GM19467 (cell line): ENCODE measurements around the gene GPRC5A.

Experiments
- ATAC-seq: cut with Tn5 transposase; IDR thresholded peaks from one replicate; pipeline ENCODE4 v1.9.1; 2021; ENCODE audit warnings: mild to moderate bottlenecking, moderate library complexity; ENCODE audit not compliant: unreplicated experiment

Gene GPRC5A

DNA sequence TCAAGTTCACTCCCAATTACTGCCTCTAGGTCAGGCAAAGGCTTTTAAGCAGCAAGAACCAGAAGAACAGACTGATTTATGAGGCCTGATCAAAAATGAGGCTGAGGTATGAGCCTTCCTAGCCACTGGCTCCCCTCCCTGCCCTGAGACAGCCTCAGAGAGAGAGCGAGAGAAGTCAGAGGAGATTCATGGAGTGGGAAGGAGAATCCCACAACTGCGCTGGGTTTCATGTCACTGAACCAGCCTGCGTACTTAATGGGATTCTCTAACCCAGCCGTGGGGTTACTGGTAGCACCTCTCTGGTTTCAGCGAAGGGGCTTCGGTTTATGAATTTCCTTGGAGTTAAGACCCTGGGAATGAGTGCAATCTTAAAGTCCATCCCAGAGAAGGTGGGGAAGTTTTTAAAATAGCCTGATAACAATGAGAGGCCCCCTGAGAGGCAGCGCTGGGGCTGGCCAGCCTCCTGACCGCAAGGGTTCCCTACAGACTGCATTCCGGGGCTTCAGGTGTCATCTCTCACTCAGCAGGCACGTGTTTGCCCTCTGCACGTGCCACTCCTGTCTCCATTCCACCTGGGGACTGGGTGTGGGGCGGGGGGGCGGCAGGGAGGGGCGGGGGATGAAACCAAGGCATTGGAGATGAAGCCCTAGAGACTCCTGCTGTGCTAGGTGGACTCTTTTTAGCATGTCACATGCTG, 6.1 kb upstream of the GPRC5A start:
- no peak for ATAC-seq

DNA sequence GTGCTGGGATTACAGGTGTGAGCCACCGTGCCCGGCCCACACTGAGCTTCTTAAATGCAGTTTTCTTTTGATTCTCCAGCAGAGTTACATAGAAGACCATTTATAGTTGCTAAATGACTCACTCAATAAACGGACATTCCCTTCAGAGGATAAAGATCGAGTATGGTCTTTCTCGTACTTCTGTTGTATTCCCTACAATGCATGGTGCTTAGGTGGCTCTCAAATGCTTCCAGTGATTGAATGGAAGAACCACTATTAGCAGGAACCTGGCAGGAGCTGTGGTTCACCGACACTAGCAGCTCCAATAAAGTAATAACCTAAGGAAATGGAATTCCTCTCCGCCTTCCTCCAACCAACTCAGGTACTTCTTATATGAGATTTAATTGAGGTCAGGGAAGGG, 3.9 kb upstream of the GPRC5A start:
- ATAC-seq: no peak

DNA sequence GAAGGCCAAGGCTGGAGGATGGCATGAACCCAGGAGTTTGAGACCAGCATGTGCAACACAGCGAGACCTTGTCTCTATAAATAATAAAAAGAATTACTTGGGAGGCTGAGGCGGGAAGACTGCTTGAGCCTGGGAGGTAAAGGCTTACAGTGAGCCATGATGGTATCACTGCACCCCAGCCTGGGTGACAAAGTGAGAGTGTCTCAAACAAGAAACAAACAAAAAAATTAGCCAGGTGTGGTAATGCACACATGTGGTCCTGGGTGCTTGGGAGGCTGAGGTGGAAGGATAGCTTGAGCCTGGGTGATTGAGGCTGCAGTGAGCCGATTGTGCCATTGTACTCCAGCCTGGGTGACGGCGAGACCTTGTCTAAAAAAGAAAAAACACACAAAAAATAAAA, 1.7 kb upstream of the GPRC5A start:
- ATAC-seq: no peak

DNA sequence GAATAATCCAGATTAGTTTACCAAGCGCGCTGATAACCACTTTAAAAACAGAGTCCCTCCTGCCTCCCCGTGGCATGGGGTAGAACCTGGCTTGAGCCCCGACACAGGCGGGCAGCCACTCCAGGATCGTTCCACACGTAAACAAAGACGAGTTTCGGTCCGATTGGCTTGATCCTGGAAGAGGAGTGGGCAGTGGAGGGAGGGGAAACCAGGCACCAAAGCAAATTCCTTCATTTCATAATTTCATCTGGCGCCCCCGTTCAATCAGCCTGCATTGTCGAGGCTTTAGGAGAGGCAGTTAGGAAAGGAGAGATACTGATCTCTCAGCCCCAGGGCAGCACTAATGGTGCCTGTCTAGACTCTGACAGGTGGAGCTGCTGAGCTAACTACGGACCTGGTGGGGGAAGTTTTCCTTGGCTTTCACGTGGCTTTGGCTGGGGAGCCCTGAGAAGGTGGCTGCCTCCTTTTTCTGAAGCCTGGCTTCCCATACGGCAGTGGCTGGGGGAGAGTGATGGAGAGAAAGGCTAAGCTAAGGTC, 751 bp upstream of the GPRC5A start:
- ATAC-seq: no peak

DNA sequence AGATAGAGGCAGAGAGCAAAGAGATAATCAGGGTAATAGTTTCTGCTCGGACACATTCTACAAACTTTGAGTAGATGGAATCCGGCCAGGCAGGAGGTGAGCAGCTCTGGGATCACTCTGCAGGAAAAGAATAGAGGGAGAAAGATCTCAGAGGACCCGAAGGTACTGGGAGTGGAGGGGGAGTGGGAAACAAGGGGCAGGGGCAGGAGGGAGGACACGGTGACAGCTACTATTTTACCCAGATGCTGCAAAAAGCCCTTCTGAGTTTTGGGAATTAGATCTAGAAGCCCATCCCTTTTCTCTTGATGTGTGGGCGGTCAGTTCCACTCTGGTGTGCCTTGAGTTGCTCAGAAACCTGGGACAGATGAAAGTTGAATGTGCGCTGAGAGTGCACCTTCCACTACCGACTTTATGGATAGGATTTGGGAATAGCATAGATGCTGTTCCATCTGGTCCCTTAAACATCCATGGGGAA, 556 bp downstream of the GPRC5A start:
- no peak for ATAC-seq

DNA sequence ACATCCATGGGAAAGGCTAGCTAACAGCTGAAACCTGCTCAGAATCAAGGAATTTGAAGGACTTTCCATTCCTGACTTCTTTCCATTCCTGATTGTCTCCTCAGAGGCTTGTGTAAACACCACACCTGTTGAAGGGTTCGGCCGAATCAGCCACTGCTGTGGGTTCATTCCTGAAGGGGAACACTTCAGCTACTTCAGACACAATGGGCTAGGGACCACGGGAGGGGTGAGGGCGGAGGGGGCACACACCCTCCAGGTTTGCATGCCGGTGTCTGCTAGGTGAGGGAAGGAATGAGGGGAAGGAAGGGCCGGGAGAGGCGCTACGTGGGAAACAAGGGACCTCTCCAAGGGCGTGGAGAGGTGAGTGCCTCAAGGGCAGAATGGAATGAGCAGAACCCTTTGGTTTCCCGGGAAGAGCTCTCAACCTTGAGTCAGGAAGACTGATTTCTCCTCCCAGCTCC, 1.3 kb downstream of the GPRC5A start:
- ATAC-seq: no peak

DNA sequence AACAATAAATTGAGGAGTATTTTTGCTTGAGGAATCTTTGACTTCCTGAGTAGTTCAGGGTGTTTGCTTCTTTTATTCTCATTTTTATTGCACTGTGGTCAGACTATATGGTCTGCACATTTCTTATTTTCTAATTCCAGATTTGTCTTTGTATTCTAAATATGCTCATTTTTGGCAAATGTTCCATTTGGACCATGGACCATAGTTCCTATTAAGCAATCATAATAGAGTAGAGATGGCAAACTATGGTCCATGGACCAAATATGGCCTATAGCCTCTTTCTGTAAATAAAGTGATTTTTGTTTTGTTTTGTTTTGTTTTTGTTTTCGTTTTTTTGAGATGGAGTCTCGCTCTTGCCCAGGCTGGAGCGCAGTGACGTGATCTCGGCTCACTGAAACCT, 2.1 kb downstream of the GPRC5A start:
- no peak for ATAC-seq

DNA sequence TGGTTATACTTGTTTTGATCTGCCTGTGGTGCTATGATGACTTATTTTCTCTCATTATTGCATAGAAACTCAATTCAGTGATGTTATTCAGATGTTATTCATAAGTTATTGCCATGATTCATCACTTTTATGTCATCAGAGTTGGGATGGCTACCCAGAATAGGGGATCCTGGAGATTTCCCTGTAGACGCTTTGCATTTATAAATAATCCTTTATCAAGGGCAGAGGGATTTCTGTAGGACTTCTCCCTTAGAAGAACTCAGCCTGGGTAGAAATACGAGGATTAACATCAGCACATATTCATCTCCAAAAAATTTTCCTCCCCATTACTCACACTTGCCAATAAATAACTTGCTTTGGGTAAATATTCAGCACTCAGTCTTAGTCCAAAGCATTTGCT, 4.9 kb downstream of the GPRC5A start:
- ATAC-seq: no peak

DNA sequence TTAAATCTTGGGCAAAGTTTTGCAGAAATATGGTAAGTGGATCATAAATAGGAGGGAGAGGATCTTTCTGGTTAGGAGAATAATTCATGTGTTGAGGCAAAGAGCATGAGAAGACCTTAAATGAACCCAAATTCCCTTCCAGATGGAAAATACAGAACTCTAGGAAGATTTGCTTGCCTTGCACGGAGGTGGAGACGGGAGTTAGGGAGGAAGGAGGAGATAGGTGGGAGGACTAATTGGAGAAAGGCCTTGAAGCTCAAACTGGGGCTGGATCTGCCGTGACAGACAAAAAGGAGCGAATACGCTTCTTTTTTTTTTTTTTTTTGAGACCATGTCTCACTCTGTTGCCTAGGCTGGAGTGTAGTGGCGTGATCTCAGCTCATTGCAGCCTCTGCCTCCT, 5.9 kb downstream of the GPRC5A start:
- ATAC-seq: no peak

DNA sequence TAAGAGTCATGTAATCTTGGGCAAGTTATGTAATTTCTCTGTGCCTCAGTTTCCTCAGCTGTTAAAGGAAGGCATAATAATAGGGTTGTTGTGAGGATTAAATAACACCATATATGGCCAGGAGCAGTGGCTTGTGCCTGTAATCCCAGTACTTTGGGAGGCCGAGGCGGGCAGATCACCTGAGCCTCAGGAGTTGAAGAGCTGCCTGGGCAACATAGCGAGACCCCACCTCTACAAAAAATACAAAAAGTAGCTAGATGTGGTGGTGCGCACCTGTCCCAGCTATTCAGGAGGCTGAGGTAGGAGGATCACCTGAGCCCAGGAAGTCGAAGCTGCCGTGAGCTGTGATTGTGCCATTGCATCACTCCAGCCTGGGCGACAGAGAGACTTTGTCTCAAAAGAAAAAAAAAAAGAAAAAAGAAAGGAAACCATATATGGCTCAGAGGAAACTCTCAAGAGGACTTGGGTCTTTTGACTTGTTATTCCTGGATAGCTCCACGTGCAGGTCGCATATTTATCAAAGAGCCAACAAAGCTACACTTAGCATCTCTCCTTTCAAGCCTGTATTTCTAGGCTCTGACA, 6.9 kb downstream of the GPRC5A start:
- ATAC-seq: no peak

DNA sequence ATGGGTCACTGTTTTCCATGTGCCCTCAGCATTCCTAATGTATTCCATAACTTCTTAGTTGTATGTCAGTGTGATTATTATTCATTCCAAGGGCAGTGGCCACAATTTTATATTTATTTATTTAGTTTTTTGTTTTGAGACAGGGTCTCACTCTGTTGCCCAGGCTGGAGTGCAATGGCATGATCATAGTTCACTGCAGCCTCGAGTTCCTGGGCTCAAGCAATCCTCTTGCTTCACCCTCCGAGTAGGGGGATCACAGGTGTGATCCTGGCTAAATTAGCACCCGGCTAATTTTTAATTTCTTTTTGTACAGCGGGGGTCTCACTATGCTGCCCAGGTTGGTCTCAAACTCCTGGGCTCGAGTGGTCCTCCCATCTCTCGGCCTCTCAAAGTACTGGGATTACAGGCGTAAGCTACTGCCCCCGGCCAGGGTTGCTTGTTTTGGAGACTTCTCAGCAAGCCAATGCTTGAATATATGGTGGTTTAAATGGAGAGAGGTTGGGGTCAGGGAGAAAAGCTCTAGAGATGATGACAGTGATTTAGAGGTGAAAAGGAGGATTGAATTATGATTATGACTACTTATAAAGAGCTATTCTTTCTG, 7.6 kb downstream of the GPRC5A start:
- no peak for ATAC-seq

DNA sequence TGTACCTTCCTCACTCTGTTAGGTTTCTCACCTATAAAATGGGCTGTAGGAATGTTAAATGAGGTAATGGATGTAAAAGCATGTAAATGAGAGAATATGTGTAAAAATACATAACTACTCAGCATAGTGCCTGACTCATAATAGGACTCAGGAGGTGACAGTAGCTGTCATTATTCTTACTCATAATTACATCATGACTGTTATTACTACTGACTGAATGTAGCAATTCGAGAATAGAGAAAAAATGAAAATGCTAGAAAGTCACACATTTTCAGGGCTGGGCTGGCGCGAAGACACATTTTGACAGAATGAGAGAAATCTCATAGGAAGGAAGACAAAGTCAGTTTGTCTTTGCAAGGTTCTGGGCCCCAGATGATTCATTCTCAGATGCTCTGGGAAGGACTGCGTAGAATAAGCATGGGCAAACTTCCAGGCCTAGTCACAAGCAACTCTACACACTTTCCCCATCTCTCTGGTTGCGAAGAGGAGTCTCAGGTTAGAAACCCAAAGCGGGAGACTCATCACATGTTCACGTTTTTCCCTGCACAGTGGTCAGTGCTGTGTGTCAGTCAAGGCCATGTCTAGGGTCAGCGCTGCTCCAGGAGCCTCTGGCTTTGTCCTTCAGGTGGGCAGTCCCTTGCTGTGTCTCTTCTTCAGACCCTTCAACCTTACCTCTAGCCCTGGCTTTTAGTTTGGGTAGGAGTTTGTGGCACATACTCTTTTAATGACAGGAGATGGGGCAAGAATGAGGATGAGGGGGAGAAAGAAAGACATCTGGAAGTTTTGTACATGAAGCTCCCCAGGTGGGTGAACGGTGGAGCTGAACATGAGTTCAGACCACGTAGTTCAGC, 8.4 kb downstream of the GPRC5A start:
- ATAC-seq: no peak

DNA sequence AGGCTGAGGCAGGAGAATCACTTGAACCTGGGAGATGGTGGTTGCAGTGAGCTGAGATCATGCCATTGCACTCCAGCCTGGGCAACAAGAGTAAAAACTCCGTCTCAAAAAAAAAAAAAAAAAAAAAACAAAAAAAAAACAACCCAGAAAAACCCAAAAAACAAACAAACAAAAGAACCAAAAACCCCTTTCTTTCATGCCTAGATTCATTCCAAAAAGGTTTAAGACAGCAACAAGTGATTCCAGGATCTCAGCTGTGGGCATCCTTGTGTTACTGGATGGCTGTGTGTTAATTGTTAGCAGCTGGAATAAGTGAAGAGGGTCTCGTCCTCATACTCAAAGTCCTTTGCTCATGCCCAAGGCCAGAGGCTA, 9.4 kb downstream of the GPRC5A start:
- ATAC-seq: no peak

DNA sequence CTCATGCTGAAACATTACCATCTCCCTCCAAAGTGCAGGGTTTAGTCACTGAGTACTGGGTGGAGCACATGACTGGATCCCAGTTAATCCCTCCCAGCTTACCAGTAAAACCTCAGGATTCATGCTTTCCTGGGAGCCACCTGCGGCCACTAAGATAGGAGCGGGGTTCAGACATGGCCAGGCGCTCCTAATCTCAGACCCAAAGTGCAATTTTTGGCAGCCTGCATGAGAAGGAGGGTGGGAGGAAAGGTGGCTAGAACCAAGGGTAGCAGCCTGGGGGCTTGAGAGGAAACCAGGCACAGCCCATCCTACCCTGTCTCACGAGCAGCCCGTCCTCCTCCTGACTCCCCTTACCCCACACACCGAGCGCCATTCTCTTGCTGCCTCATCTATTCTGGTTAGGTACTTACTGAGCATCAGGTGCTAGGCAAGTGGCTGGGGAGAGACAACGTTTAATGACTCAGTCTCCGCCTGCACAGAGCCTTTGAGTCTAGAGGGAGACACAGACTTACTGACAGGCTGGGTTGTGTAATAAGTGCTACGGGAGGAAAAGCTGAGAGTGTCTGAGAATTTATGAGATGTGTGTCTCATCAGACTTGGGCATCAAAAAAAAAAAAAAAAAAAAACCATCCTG, 9.9 kb downstream of the GPRC5A start:
- ATAC-seq: no peak

DNA sequence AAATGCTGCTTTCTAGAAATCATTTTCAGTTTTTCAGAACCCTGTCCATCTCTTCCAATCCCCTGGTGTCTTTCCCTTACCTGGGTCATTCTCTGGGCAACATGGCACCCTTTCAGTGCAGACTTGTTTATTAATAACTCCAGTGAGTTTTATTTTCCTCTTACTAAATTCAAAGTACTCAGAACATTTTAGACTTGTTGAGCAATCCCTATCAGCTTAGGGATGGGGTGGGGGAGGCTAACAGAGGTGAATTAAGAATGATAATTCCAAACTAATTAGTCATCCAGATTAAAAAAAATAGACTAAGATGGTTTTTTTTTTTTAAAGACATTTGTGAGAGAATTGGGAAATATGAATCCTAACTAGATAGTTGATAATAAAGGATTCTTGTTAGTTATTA, 10.7 kb downstream of the GPRC5A start:
- ATAC-seq: no peak

DNA sequence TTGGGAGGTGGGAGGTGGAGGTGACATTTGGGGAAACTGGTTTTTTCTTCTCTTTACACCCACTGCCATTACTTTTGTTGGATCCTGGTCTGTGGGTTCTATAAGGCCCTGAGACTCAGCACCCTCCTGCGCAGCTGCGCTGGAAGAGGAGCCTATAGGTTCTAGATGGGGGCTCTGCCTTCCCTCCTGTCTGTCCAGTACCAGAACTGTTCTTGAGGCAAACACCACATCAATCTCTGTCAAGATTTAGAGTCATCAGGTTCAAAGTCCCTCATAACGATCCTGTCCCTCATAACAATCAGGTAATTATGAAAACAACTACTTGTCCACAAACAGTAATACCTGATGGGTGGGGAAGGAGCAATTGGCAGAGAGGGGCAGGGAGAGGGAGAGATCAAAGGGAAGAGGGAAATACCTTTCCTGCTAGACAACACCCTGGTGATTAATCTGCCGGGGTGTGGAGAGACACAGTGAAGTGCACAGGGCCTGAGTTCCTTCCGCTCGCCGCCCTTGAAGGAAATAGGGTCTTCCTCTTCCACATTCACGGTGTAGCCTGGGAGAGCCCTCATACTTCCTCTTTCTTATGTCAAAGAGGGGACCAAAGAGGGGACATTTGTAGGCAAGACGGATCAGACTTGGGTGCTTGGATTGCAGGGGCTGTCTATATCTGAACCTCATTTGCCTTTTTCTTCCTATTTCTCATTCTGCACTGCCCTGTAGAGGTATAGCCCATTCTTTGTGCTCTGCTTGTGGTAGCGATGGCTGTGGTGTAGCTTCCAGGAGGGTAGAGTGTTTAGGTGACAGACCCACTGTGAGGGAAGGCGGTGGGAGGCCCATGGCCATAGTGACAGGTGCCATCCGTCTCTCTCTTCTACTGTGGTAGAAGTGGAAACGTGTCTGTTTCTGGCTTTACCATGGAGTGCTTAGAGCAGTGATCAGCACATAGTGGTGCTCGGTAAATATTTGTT, 12.6 kb downstream of the GPRC5A start:
- ATAC-seq: no peak

DNA sequence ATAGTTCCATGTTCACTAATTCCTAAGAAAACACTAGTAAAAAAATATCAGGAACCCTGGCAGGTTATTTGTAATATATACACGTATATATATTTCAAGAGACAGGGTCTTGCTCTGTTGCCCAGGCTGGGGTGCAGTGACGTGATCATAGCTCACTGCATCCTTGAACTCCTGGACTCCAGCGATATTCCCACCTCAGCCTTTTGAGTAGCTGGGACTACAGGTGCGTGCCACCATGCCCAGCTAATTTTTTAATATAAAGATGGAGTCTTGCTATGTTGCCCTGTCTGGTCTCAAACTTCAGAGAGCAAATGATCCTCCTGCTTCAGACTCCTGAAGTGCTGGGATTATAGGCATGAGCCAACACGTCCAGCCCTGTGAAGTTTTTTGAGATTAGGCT, 16.2 kb downstream of the GPRC5A start:
- ATAC-seq: no peak

DNA sequence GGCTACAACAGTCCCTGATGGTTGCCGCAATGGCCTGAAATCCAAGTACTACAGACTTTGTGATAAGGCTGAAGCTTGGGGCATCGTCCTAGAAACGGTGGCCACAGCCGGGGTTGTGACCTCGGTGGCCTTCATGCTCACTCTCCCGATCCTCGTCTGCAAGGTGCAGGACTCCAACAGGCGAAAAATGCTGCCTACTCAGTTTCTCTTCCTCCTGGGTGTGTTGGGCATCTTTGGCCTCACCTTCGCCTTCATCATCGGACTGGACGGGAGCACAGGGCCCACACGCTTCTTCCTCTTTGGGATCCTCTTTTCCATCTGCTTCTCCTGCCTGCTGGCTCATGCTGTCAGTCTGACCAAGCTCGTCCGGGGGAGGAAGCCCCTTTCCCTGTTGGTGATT, 16.9 kb downstream of the GPRC5A start:
- ATAC-seq: no peak

DNA sequence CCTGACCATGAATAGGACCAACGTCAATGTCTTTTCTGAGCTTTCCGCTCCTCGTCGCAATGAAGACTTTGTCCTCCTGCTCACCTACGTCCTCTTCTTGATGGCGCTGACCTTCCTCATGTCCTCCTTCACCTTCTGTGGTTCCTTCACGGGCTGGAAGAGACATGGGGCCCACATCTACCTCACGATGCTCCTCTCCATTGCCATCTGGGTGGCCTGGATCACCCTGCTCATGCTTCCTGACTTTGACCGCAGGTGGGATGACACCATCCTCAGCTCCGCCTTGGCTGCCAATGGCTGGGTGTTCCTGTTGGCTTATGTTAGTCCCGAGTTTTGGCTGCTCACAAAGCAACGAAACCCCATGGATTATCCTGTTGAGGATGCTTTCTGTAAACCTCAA, 17.3 kb downstream of the GPRC5A start:
- ATAC-seq: no peak
